NCI-H1048 (cell line): ENCODE results near the gene PRPF31.

Experiments
- DNase-seq: peaks from one replicate; lab custom pipeline; 2025; lab: John Stamatoyannopoulos, UW

PRPF31 gene

GRCh38 chr19:54141356-54141755 is 25.8 kb downstream of the PRPF31 start:
- DNase-seq, result no peak

DNA sequence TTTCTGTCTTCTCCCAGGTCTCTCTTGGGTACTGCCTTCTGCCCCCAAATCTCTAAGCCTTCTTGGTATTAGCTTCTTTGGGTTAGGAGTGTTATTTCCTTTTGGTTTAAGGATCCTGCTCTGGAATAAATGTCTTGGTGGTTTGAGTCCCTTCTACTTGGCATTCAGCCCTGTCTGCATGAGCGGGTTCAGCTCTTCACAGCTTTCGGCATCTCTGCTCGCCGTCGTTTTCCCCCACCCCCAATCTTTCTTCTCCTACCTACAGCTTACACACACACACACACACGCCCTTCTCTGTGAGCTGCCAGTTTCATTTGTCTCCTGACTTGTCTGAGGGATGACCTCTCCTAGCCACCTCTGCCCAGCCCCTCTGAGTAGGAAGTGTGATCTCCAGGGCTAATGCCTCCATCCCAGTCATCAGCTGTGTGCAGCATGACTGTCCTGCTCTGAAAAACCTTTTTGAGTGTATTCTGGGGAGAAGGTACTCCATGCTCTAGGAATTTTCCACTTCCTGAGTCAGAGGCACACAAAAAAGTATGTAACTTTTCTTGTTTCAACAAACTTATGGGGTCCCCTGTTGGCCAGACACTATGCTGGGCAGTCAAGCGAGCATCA is 26.7 kb downstream of the PRPF31 start:
- DNase-seq, result no peak

DNA sequence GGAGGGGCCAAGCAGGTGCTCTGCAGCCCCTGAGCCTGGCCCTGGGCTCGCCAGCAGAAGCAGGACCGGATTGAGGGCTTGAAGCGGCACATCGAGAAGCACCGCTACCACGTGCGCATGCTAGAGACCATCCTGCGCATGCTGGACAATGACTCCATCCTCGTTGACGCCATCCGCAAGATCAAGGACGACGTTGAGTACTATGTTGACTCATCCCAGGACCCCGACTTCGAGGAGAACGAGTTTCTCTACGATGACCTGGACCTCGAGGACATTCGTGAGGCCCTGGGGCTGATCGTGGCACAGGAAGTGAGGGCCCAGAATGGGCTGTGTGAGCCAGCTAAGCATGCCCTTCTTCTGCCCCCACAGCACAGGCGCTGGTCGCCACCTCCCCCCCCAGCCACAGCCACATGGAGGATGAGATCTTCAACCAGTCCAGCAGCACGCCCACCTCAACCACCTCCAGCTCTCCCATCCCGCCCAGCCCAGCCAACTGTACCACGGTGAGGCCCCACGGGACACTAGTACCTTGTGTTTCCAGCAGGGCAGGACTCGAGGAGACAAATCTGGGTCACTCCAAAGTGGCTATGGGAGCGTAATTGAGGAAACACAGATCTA is 30.1 kb downstream of the PRPF31 start:
- DNase-seq, result no peak

- DNase-seq, result no peak
These were observed 32.1 kb downstream of the PRPF31 start for GRCh38 chr19:54147676-54148075.

DNA sequence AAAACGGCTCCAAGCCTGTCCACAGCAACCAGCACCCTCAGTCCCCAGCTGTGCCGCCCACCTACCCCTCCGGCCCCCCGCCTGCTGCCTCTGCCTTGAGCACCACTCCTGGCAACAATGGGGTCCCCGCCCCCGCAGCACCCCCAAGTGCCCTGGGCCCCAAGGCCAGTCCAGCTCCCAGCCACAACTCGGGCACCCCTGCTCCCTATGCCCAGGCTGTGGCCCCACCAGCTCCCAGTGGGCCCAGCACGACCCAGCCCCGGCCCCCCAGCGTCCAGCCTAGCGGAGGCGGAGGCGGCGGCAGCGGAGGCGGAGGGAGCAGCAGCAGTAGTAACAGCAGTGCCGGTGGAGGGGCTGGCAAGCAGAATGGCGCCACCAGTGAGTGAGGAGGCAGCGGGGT is 32.6 kb downstream of the PRPF31 start:
- no peak for DNase-seq

GRCh38 chr19:54149021-54149812 is 33.7 kb downstream of the PRPF31 start:
- no peak for DNase-seq

GRCh38 chr19:54151362-54152035 is 35.9 kb downstream of the PRPF31 start:
- DNase-seq, result no peak

DNA sequence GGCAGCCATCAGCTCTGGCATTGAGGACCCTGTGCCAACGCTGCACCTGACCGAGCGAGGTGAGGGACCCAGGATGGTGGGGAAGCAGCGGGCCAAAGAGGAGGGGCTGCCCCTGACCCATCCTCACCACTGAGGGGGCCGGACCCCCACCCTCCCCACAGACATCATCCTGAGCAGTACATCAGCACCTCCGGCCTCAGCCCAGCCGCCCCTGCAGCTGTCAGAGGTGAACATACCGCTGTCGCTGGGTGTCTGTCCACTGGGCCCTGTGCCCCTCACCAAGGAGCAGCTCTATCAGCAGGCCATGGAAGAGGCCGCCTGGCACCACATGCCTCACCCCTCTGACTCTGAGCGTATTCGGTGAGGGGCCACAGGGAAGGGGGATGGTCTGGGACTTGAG is 36.7 kb downstream of the PRPF31 start:
- no peak for DNase-seq

GRCh38 chr19:54152878-54153524 is 37.4 kb downstream of the PRPF31 start:
- no peak for DNase-seq

GRCh38 chr19:54153731-54154326 is 38.3 kb downstream of the PRPF31 start:
- no peak for DNase-seq

DNA sequence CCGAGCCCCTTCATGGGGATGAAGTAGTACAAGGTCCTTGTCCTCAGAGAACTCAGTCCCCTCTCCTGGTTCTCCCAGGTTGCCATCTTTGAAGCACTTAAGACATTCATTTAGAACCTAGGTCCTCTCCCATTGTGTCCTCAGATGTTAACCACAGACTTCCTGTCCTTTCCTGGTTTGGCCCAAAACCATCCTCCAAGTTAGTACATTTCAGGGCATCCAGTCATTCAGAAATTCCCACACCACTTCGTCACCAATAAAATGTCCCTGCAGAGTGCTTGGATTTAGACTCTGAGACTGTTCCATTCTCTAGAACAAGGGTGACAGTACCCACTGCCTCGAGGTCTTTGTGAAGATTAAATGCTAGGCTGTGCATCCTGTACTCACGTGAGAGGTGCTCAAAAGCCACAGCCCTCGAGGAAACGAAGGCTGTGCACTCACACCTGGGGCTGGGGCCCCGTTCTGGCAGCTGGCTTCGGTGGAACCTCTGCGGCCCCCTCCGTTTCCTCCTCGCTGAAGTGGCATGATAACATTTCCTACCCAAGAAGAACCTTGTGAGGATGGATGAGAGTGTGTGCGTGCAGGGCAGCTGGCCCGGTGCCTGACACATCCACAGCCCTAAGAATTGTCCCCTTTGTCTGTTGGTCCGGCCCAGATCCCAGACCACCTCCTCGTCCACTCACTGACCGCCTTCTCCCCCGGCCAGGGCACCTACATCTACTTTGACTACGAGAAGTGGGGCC is 39.2 kb downstream of the PRPF31 start:
- no peak for DNase-seq

DNA sequence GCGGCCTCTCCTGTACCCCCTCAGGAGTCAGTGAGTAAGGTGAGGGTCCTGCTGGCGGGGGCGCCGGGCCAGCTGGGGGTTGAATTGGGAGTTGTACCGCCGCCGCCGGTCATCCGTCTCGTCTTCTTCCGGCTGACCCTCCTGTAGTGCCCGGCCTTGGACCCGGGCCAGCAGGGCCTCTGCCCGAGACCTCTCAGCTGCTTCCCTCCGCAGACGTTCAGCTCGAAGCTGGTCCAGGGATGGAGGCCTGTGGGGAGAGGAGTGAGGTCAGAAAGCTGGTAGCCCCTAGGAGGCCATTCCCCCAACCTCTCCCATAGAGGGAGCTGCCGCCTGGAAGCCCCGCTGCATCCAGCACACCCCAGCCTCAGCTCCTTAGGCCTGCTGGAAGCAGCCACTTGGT is 40.1 kb downstream of the PRPF31 start:
- DNase-seq, result no peak

DNA sequence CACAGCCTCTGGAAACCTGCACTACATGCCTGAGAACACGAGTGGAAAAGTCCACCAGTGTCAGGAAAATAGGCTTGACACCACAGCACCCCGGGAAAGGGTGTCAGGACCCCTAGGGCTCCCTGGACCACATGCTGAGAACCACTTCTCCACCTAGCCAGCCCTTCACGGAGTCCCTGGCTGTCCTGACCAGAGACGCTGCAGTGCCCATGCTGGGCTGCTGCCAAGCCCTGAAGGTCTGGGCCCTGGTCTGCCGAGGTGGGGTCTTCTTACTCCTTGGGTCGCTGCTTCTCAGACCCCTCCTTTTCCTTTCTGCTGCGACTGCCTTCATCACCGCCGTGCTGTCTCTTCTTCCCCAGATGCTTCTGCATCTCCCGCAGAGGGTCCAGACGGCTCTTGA is 40.9 kb downstream of the PRPF31 start:
- no peak for DNase-seq

- DNase-seq, result no peak
These were observed 41.4 kb downstream of the PRPF31 start for GRCh38 chr19:54156953-54157352.

GRCh38 chr19:54158812-54159351 is 43.3 kb downstream of the PRPF31 start:
- DNase-seq, result no peak

DNA sequence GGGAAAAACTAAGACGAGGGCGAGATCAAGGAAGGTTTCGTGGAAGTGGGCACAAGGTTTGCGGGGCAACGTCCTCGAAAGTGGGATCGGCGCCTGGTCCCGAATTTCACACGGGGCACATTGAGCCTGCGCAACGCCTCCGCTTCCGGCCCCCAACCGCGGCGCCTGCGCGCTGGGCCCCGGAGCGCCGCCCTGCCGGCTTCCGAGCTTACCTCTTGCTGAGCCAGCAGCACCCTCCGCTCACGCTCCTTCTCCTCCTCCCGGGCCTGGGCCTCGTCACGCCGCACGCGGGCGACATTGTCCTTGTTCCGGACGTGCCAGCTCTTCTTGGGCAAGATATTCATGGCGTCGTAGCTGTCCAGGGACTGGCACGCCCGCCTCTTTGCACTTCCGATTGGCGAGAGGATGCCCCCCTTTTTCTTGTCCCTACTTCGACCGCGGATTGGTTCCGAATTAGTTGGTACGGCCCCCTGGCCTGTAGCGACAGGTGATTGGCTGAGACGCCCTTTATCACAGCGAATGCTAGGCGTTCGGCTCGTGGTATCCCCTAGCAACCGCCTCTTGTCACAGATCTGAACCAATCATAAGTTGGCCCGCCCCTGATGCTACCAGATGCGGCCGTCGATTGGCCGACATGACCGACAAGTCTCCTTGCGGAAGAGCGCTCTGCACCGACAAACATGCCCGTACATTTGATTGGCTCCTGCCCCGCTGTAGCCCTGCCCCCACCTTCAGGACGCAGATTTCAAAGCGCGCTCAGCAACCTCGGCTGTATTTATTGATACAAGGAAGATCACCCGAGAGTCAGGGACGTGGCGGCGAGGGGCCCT is 44.0 kb downstream of the PRPF31 start, which contains the start of gene LENG1:
Gene LENG1, minus strand, starts transcription at position 370 of the 830 bp plus-strand sequence. Its CDS starts 26 bp downstream, at position 344.
- DNase-seq, result peak; percentile 99

DNA sequence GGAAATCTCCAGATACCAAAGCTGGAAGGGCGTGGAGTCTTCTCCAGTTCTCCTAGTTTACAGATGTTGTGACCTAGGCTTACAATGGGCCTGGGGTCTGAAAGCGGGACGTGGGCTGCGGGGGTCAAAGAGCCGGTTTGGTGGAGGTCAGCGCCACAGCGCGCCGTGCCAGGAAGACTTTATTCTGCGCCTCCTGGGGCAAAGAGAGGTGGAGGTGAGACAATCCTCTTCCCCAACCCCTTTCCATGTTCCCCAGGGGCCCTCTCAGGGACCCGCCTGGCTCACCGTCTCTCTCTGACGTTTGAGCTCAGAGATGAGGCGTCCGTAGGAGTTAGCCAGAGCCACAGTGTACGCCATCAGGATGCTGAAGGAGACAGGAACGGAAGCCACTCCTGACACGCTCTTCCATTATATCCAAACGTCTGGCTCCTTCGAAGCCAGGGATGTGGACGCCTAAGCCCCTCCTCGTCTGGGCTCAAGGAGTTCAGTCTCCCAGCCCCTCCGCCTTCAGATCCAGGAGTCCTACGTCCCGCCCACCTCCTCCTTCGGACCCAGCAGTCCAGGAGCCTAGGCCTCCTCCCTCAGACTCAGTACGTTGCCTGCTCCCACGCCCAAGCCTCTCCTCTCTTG is 44.7 kb downstream of the PRPF31 start:
- DNase-seq, result no peak

DNA sequence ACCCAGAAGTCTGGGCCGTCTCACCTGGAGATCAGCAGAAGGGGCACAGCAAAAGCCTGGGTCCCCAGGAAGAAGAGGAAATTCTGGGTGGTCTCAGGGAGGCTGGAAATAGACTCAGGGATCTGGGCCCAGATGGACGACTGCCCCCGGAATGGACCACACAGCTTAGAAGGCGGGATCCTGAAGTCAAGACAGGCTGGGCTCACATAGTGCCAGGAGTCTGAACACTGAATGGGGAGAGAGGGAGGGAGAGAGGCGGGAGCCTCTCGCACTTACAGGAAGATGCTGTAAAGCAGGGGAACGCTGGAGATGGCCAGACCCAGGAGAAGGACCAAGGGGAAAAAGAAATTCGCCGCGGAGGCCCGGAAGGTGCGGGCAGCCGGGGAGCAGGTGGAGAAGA is 45.3 kb downstream of the PRPF31 start:
- no peak for DNase-seq

DNA sequence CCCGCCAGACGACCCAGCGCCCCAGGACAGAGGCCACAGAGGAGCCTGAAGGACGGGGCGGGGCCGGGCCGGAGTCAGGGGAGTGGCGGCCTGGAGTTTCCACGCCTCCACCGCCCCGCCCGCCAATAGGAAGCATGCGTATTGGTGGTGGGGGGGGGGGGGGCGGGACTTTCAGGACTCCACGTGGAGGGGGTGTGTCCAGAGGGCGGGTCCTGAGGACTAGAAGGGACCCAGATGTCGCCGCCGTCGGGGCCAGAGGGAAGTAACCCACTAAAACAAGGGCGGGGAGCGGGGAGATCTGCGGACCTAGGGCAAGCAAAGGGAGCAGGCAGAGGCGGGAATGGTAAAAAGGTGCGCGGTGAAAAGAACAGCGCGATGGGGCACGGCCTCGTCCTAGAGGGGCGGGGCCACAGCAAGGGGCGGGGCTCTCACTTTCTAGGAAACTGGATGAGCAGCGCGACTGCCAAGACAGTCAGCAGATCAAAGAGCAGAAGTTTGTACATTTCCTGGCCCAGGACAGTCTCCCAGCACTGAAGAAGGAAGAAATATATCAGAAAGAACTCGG is 46.8 kb downstream of the PRPF31 start:
- DNase-seq, result peak; percentile 43
